ENCODE data around the gene C16orf95. TPM values are rescaled to one million over a fixed set of nuclear protein-coding genes. Genes with fewer than 3 reads are reported as not detected.
A peak's percentile ranks its signal among the peaks of the same experiment; 100 is the strongest.

C16orf95 gene
- total and polyA plus RNA-seq, 3 donors from 2014 or later: 53.1 to 203 (median 71.9) TPM

- H3K4me3 ChIP-seq: no peak overlapping the region
- H3K9me3 ChIP-seq: no peaks in the 10 kb centered on the region
- TF ChIP-seq POLR2A (IDR thresholded peaks at IDR 0.05) (no peak), CTCF (IDR thresholded peaks at IDR 0.05) (no peak)
- H3K36me3 ChIP-seq (ENCODE audit: low read depth, missing control alignments): no peaks in the 10 kb centered on the region
- 76 to 79% methylated on average over 6 to 14 of the region's 15 CpGs for WGBS, 2 donors
- no peaks in the 10 kb centered on the region for H3K4me1 ChIP-seq
- intact Hi-C loops (cut with DNase I; ENCODE audit: low total_unique reads): no loop called here
- no peak for DNase-seq
- no peak overlapping the region for H3K27ac ChIP-seq
- no peaks in the 10 kb centered on the region for H3K27me3 ChIP-seq
Observed at GRCh38 chr16:87325423-87325858, 8.2 kb upstream of the C16orf95 start.

- Histone ChIP-seq H3K4me1 (no peaks in the 10 kb centered on the region), H3K4me3 (no peak overlapping the region), H3K27ac (no peak overlapping the region), H3K36me3 (ENCODE audit: low read depth, missing control alignments) (no peaks in the 10 kb centered on the region), H3K9me3 (no peaks in the 10 kb centered on the region), H3K27me3 (no peaks in the 10 kb centered on the region)
- 65 to 69% methylated on average over 17 to 28 of the region's 28 CpGs for WGBS, 2 donors
- intact Hi-C loops (cut with DNase I; ENCODE audit: low total_unique reads): no loop called here
- no peak for TF ChIP-seq POLR2A (IDR thresholded peaks at IDR 0.05)
- TF ChIP-seq CTCF (IDR thresholded peaks at IDR 0.05): peak in 2 of 3 experiments; percentile 33 to 76
- DNase-seq: no peak
Observed at GRCh38 chr16:87324411-87325275, 7.5 kb upstream of the C16orf95 start.

GRCh38 chr16:87323727-87324410, 6.7 kb upstream of the C16orf95 start:
- no peak for DNase-seq
- H3K4me3 ChIP-seq: no peak overlapping the region
- no peak overlapping the region for H3K27ac ChIP-seq
- 84 to 89% methylated on average over 13 to 21 of the region's 21 CpGs for WGBS, 2 donors
- intact Hi-C loops (cut with DNase I; ENCODE audit: low total_unique reads): no loop called here
- H3K27me3 ChIP-seq: no peaks in the 10 kb centered on the region
- no peaks in the 10 kb centered on the region for H3K4me1 ChIP-seq
- H3K9me3 ChIP-seq: no peaks in the 10 kb centered on the region
- TF ChIP-seq POLR2A (IDR thresholded peaks at IDR 0.05) (no peak), CTCF (IDR thresholded peaks at IDR 0.05) (no peak)
- H3K36me3 ChIP-seq (ENCODE audit: low read depth, missing control alignments): no peaks in the 10 kb centered on the region

- Histone ChIP-seq H3K9me3 (no peaks in the 10 kb centered on the region), H3K4me1 (peaks cover 7% of the 10 kb centered on the region), H3K36me3 (ENCODE audit: low read depth, missing control alignments) (no peaks in the 10 kb centered on the region), H3K27ac (no peak overlapping the region), H3K4me3 (no peak overlapping the region), H3K27me3 (no peaks in the 10 kb centered on the region)
- intact Hi-C loops (cut with DNase I; ENCODE audit: low total_unique reads): no loop called here
- no peak for DNase-seq
- TF ChIP-seq POLR2A (IDR thresholded peaks at IDR 0.05) (no peak), CTCF (IDR thresholded peaks at IDR 0.05) (no peak)
- whole genome bisulfite sequencing, 2 donors: 87 to 94% methylated on average over 9 to 30 of the region's 35 CpGs
Observed at GRCh38 chr16:87322833-87323726, 5.9 kb upstream of the C16orf95 start.
